ENCODE data around the gene MRPL50.

MRPL50 gene

GRCh38 chr9:101350285-101350684, 48.1 kb downstream of the MRPL50 start:
- no peak for DNase-seq (ENCODE audit: low read depth)
- no peak for TF ChIP-seq CTCF (conservative IDR thresholded peaks at IDR 0.05; ENCODE audit: low read depth, low read length)
- no peak overlapping the region for H3K4me3 ChIP-seq (ENCODE audit: low read depth, low read length)

- peak; percentile 1 for DNase-seq (ENCODE audit: low read depth)
- TF ChIP-seq CTCF (conservative IDR thresholded peaks at IDR 0.05; ENCODE audit: low read depth, low read length), result no peak
- no peak overlapping the region for H3K4me3 ChIP-seq (ENCODE audit: low read depth, low read length)
Measured at GRCh38 chr9:101342595-101342994, 55.8 kb downstream of the MRPL50 start.

DNA sequence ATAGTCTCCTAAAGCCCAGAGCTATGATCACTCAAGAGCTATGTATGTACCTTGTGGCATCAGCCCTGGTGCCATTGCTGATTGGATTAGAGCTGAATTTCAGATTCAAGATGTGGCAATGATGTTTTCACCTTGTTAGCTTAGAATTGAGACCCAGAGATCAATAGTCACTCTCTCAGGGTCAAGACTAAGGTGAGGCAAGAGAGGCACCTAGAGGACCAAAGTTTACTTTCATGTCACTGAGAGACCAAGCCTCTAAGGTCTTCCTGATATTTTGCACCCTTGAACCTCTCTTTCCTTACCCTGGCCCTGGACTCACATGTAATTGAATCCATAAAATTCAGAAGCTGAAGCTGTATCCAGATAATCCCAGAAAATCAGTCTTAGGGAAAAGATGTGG, 56.5 kb downstream of the MRPL50 start:
- H3K4me3 ChIP-seq (ENCODE audit: low read depth, low read length), result no peak overlapping the region
- DNase-seq (ENCODE audit: low read depth), result no peak
- TF ChIP-seq CTCF (conservative IDR thresholded peaks at IDR 0.05; ENCODE audit: low read depth, low read length), result no peak

Data from choroid plexus epithelial cell (primary cell).